HFFc6 (cell line): Measurements from ENCODE around the gene SNX20. TPM values are rescaled to one million over a fixed set of nuclear protein-coding genes. Genes with fewer than 3 reads are reported as not detected.

ENCODE experiments used
- DNase-seq: peaks from one replicate; pipeline ENCODE4 v3.0.0-alpha.2; 2018
- H3K27ac Mint-ChIP-seq: 2 replicates; pipeline ENCODE4 v1.8.0; 2020; ENCODE audit warnings: mild to moderate bottlenecking, mixed read lengths
- H3K27me3 Mint-ChIP-seq: 2 replicates; pipeline ENCODE4 v1.8.0; 2021; ENCODE audit warnings: mild to moderate bottlenecking, moderate library complexity, mixed read lengths; ENCODE audit not compliant: insufficient read depth
- H3K36me3 Mint-ChIP-seq: 2 replicates; pipeline ENCODE4 v1.8.0; 2021; ENCODE audit warnings: low read depth, mixed read lengths
- H3K4me1 Mint-ChIP-seq: 2 replicates; pipeline ENCODE4 v1.8.0; 2020; ENCODE audit warnings: low read depth, mixed read lengths
- H3K4me3 Mint-ChIP-seq: 2 replicates; pipeline ENCODE4 v1.8.0; 2020; ENCODE audit warnings: mild to moderate bottlenecking, moderate library complexity, mixed read lengths
- H3K9me3 Mint-ChIP-seq: 2 replicates; pipeline ENCODE4 v1.8.0; 2020; ENCODE audit warnings: mild to moderate bottlenecking, mixed read lengths
- CTCF ChIP-seq: fragments of 200-600 bp; sonication (generic); IDR thresholded peaks from 2 replicates; pipeline ENCODE4 v1.5.0; 2021; ENCODE audit warnings: antibody characterized with exemption, mild to moderate bottlenecking
- total RNA-seq, 6 experiments: library from RNA; stranded (reverse); fragmentation: NEBNext Ultra II Directional; extraction: Animal tissue kit (Norgen Biotek cat#: 25700); gene quantifications; 2 replicates in 1 of 6; 3 replicates in 5 of 6; pipeline ENCODE4 v1.2.3, GENCODE V29; 2021

SNX20 gene
- total RNA-seq, 6 experiments from 2014 or later = not detected

- H3K4me1 Mint-ChIP-seq = peaks cover 16% of the 10 kb centered on the region
- H3K9me3 Mint-ChIP-seq = peaks cover 27% of the 10 kb centered on the region
- no peak overlapping the region for H3K4me3 Mint-ChIP-seq
- TF ChIP-seq CTCF = no peak
- DNase-seq = no peak
- H3K27ac Mint-ChIP-seq = no peak overlapping the region
- H3K36me3 Mint-ChIP-seq = peaks cover 20% of the 10 kb centered on the region
- peaks cover 14% of the 10 kb centered on the region for H3K27me3 Mint-ChIP-seq
These were observed 21.6 kb upstream of the SNX20 start for GRCh38 chr16:50702725-50703124.

GRCh38 chr16:50699326-50700159, 18.4 kb upstream of the SNX20 start:
- Mint-ChIP-seq H3K9me3 (peaks cover 16% of the 10 kb centered on the region), H3K36me3 (peaks cover 8% of the 10 kb centered on the region; the same call in 1 of the 2 replicates), H3K27ac (no peak overlapping the region), H3K4me3 (peak overlapping the region; percentile 13; the same call in 1 of the 2 replicates), H3K4me1 (peaks cover 10% of the 10 kb centered on the region), H3K27me3 (peaks cover 6% of the 10 kb centered on the region)
- no peak for DNase-seq
- TF ChIP-seq CTCF = no peak

- no peaks in the 10 kb centered on the region for H3K36me3 Mint-ChIP-seq
- H3K27ac Mint-ChIP-seq = peak overlapping the region; percentile 59
- peaks cover 10% of the 10 kb centered on the region for H3K4me1 Mint-ChIP-seq
- peak overlapping the region; percentile 87 for H3K4me3 Mint-ChIP-seq
- no peak for TF ChIP-seq CTCF
- peak; percentile 7 for DNase-seq
- peaks cover 2% of the 10 kb centered on the region; the same call in 1 of the 2 replicates for H3K9me3 Mint-ChIP-seq
- peaks cover 11% of the 10 kb centered on the region for H3K27me3 Mint-ChIP-seq
These were observed 17.0 kb upstream of the SNX20 start for GRCh38 chr16:50697881-50698767.

GRCh38 chr16:50697421-50697715, 16.3 kb upstream of the SNX20 start:
- Mint-ChIP-seq H3K4me1 (peaks cover 10% of the 10 kb centered on the region), H3K36me3 (no peaks in the 10 kb centered on the region), H3K4me3 (peak overlapping the region; percentile 87), H3K27ac (peak overlapping the region; percentile 59), H3K27me3 (peaks cover 11% of the 10 kb centered on the region; the same call in 1 of the 2 replicates), H3K9me3 (no peaks in the 10 kb centered on the region)
- DNase-seq = no peak
- no peak for TF ChIP-seq CTCF

- DNase-seq = peak; percentile 56
- Mint-ChIP-seq H3K27me3 (peaks cover 11% of the 10 kb centered on the region; the same call in 1 of the 2 replicates), H3K36me3 (no peaks in the 10 kb centered on the region), H3K4me1 (peaks cover 10% of the 10 kb centered on the region), H3K4me3 (no peak overlapping the region), H3K27ac (no peak overlapping the region), H3K9me3 (no peaks in the 10 kb centered on the region)
- no peak for TF ChIP-seq CTCF
These were observed 15.7 kb upstream of the SNX20 start for GRCh38 chr16:50696575-50697420.
